HUDEP-2 (cell line): ENCODE results near the gene KIAA1614.

Experiments
- DNase-seq, 76 experiments: peaks; one replicate each; lab custom pipeline; 2025; ENCODE audit not compliant: unreplicated experiment in 76 of 76; lab: John Stamatoyannopoulos, UW

KIAA1614 gene

DNA sequence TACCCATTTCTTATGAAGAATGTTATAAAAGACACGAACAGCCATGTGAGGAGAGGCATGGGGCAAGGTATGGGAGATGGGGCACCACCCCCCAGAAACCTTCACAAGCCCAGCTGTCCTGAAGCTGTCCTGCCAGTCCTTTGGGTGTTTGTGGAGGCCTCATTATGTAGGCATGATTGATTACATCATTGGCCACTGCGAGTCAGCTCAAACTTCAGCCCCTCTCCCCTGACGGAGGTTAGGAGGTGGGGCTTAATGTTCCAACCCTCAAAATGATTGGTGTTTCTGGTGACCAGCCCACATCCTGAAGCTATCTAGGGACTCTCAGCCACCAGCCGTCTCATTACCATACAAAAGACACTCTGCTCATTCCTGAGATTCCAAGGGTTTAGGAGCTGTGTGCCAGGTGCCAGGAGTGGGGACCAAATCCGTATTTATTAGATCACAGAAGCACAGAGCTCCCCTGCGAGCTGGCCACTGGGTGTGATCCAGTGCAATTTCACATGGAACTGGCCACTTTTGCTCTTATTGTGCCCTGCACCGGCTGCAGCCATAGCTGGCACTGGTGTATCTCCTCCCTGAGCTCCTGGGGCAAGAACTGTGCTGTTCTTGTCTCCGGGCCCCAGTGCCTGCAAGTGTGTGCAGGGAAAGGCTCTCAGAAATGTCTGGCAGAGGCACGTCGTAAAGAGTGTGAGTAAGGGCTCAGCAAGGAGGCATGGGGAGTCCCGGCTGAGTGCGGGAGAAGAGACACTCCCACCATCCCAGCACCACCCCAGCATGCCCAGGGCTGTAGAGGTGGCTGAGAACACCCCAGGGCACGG is 10.5 kb downstream of the KIAA1614 start:
- DNase-seq: no peak

DNA sequence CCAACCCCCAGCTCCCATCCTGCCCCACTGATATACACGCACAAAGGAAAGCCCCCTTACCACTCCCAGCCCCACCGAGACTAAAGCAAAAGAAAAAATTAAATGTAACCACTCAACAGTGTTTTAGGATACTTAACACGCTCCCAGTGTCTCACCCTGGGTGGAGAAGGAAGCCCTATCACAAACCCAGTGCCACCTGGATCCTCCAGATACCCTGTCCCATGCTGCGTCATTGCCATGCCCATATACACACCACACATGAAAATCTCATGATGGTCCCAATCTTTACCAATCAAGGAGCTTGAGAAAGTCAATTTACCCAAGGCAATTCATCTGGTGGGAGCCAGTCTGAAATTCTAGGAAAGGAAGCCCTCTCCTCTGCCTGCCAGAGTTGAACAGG is 11.2 kb downstream of the KIAA1614 start:
- DNase-seq: peak in 4 of 76 experiments; percentile 6 to 22 (median 12)

- DNase-seq: no peak
Observed at GRCh38 chr1:180924939-180925338, 12.2 kb downstream of the KIAA1614 start.

- no peak for DNase-seq
Observed at GRCh38 chr1:180925471-180926051, 12.9 kb downstream of the KIAA1614 start.

DNA sequence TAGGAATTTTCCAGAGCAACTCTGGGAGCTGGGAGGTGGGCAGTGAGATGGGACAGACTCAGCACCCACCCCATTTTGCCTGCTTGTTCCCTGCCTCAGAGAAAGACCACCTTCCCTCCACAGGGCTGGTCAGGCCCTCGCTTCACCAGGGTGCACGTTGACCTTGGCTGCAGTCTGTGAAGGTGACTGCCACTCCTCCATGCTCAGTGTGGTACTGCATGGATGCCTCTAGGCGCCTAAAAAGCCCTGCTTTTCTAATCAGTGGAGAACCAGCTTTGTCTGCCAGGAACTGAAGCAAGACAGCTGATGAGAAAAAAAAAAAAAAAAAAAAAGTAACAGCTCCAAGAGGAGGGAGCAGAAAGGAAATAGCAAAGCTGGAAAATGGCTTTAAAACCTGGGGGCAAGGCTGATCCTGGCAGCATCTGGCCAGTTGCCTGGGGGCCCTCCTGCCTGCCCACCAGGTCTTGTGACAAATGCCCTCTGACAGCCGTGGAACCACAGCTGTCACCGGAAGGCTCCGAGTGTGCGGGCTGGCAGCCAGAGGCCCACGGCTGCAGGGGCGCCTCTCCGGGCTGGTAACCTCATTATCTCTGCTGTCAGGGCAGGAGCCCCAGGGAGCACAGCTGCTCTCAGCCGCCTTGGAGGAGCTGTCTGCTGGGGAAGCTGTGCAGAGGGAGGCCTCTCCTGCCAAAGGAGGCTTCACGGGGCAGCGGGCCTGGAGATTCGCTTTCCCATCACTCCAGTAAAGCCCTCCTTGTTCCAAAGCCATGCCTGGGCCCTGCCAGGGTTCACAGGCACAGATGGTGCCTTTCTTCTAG is 13.7 kb downstream of the KIAA1614 start:
- DNase-seq: peak in 55 of 76 experiments; percentile 1 to 75 (median 32)

- DNase-seq: no peak
Observed at GRCh38 chr1:180927348-180927747, 14.7 kb downstream of the KIAA1614 start.

- DNase-seq: no peak
Observed at GRCh38 chr1:180927841-180928240, 15.1 kb downstream of the KIAA1614 start.

DNA sequence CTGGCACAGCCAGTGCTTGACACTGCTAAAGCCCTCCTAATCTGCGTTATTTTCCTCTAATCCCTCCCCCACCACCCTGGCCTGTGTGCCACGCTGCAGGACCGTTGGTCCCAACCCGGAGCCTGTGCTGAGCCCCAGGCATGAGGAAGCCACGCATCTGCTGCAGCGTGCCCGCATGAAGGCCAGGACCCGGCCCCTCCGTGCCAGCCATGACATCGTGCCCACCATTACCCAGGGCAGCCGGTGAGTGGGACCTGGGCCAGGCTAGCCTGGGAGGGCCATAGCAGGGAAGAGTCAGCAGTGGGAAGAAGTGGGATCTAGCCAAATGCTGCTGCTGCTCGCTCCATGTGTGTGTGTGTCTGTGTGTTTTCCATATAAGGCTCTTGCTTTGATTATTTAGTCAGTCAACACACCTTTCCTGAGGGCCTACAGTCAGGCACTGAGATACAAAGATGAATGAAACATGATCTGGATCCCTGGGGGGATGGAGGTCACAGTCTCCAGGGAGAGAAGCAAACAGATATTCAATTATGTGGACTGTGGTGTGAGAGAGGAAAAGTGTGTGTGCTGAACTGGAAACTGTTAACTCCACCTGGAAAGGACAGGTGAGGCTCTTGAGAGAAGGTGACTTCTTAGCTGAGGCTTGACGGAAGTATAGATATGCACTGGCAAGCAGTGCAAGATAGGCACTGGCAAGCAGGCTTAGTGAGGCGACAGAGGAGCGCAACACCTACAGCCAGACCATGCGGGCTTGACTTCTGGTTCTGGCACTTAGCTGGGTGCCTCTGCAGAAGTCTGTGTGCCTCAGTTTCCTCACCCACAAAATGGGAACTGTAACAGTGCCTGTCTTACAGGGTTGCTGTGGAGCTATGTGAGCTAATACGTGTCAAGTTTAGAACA is 15.9 kb downstream of the KIAA1614 start:
- DNase-seq: no peak

DNA sequence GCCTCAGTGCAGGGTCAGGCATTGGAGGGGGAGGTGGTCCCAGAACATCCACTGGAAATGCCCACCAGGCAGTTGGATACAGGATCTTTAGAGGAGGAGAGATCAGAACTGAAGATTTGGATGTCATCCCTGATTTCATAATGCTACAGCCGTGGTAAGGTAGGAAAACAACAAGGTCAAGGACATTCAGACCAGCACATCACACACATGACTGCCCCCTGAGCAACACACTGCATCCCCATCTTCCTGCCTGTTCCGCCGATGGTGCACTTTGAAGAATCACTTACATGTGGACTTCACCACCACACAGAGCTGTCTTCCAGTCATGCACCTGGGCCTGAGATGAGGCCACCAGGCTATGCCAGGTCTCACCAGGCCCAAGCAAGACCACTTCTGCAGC is 16.7 kb downstream of the KIAA1614 start:
- no peak for DNase-seq

DNA sequence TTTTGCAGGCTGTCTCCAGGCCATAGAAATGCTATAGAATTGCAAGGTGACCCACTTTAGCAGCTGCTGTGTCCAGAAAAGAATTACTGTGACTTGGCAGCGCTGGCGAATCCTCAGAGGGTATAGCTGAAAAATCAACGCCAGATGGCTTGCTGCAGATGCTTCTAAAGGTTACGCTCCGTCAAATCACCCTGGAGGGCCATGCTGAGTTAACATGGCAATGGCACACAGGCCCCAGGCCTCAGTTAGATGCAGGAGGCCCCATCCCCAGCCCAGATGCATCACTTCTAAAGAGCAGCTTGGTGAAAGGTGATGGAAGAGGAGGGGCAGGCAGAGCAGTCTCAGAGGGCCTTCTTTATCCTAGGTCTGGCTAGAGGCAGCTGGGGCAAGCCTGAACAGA is 18.0 kb downstream of the KIAA1614 start:
- DNase-seq: no peak

DNA sequence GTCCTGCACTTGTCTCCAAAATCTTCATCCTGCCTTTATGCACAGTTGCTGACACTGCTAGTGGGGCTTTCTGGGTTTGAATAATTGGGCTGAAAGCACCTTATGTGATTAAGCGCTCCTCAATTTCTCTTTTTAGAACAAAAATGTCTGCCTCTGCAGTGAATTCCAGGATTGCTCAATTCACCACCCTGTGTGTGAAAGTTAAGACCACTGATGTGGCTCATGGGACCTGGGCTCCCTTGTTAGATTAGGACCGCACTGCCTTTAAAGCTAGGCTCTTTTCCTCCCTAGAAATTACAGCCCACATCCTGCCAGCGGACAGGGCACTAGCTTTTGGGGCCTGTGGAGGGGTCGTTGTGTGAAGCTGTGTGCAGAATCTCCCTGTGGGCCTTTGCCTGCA is 18.8 kb downstream of the KIAA1614 start:
- DNase-seq: no peak

DNA sequence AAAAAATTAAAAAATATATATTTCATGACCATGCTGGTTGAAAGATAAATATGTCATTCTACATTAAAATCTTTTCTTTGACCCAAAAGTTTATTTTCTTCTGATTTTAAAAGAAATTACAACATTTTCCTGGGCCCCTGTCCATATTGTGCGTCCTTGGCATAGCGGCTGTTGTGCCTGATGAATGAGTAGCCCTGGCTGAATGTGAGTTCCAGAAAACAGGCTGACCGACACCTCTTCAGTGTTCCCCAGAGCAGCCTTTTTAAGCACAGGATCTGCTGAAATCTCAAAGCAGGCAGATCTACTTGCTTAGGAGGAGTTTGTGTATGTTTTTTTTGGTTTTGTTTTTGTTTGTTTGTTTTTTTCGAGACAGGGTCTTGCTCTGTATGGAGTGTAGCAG is 19.7 kb downstream of the KIAA1614 start:
- no peak for DNase-seq

- DNase-seq: peak in 3 of 76 experiments; percentile 6 to 27 (median 19)
Observed at GRCh38 chr1:180933141-180933540, 20.4 kb downstream of the KIAA1614 start.

DNA sequence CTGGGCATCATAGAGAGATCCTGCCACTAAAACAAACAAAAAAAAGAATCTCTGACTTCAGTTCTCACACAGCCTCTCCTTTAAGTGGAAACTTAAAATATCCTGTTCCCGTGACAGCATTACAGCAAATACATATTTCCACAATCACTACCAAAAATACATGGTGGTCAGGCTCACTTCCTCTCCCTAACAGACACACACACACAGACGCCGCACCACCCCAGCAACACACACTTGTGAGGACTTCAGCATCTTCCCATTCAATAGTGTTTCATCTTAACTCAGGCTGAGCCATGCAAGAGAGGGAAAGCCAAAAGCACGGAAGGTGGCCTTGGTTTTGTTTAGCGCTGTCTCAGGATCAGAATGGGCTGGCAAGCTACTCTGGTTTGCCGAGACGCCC is 21.9 kb downstream of the KIAA1614 start:
- no peak for DNase-seq

DNA sequence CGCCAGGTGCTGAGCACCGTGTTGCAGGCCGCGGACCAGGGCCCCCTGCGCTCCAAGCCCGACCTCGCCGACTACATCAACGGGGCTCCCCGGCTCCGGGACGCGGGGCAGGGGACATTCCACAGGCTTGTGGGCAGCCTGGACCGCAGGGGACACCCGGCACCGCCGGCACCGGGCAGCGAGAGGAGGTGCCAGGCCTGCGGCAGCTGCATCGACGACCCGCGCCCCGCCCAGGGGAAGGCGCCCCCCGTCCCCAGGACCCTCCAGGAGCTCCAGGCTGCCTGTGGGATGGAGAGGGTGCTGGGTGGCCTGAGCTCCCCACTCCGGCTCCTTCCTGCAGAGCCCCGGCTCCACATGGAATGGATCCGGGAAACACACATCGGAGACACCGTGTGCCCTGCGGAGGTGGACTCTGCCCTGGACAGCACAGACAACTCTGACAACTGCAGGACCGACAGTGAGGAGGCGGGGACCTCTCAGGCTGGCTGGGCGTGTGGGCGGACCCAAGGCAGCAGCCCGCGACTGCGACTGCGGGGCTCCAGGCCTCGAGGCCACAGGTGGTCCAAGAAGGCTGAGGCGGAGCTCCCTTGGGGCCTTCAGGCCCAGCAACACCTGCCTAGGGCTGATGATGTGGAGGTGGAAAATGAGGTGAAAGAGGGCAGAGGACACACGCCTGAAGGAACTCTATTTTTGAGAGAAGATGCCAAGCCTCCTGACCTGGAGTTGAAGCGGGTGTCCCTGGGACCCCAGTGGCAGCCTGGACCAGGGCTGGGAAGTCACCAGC is 22.8 kb downstream of the KIAA1614 start:
- DNase-seq: no peak

DNA sequence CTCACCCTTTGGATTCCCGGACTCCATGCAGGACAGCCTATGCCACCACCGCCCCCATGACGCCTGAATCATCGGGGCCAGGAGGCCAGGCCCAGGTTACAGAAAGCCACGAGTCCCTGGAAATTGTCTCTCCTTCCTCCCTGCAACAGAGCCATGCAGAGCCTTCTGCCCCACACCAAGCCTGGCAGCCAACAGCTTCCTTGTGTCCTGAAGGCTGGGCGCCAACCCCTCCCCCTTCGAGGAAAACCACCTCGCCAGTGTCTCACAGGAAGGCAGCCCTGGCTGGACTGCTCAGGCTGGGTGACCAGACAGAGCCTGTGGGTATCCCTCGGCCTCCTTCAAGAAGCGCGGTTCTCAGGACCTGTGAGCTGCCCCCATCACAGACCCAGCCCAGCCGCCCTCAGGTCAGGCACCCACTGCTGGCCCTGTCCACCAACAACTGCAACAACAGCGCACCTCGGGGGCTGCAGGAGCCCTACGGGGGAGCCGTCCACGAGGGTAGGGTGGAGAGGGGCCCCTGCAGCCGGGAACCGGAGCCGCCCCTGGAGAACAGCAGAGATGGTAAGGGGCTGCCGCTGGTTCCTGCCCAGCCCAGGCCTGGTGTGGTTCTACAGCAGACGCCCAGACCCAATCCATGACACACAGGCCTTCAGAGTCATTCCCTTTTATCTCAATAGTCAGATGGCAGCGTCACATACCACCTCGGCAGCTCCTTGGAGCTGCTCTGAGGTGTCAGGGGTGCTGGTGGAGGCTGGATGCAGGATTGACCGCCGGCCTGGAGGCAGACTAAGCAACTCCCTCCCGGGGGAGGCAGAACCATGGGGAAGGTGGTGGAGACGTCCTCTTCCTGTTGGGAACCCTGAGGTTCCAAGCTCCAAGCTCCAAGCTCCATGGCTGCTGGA is 23.7 kb downstream of the KIAA1614 start:
- no peak for DNase-seq

DNA sequence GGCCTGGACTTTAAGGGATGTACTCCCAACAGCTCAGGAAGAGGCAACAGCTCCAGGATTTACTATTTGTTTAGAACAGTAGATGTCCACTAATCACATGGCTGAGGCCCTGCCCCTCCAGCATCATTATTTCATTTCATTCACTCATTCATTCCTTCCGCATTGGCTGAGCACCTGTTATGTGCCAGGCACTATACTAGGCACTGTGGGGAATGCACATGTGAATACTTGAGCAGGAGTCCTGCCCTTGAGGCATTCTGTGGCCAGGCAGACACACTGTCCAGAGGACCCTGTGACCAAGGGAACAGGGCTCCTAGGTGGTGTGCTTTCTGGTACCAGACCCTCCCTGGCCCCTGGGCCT is 24.3 kb downstream of the KIAA1614 start:
- DNase-seq: no peak

DNA sequence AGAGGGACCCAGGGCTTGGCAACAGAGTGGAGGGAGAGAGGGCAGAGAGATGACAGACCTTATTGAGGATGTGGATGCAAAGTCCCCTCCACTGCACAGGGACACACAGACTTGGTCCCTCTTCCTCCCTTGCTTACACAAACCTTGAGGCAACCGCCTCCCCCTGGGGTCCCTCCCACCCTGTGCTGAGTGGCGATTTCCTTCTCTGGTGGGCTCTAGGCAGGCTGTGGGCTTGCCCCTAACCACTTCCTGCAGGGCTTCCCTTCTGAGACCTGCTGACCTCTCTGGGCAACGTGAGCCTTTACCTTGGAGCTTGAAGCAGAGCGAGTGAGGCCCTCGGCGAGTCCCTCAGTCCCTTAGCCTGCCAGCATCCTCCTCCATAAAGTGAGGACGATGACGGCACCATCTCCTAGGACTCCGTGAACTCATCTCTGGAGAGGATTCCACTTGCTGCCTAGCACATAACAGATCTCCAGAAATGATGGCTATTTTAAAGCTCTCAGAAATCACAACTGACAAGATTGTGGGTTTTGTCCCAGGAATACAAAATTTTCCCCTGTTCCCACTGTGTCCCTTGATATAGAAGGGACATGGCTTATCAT is 25.0 kb downstream of the KIAA1614 start:
- no peak for DNase-seq
